Measurements from ENCODE around the gene PCBD1.

DNA sequence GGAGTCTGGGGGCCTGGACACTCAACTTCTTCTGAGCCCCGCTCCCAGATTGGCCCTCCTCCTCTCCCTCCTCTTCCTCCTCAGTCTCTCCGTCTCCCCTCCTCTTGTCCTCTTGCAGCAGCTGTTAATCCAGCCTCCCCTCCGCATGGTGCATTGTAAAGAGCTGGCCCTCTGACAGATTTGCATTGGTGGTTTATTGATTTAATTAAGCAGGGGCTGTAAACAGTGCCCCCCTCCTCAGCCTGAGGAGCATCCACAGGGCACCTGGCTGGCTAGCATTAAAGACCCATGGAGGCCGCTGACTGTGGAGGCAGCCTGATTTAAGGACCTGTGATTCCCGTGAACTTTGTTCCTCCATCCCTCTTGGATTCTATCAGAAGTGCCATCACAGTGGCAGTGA lies 28.9 kb upstream of the PCBD1 start:
- TF ChIP-seq, protein P1, sequence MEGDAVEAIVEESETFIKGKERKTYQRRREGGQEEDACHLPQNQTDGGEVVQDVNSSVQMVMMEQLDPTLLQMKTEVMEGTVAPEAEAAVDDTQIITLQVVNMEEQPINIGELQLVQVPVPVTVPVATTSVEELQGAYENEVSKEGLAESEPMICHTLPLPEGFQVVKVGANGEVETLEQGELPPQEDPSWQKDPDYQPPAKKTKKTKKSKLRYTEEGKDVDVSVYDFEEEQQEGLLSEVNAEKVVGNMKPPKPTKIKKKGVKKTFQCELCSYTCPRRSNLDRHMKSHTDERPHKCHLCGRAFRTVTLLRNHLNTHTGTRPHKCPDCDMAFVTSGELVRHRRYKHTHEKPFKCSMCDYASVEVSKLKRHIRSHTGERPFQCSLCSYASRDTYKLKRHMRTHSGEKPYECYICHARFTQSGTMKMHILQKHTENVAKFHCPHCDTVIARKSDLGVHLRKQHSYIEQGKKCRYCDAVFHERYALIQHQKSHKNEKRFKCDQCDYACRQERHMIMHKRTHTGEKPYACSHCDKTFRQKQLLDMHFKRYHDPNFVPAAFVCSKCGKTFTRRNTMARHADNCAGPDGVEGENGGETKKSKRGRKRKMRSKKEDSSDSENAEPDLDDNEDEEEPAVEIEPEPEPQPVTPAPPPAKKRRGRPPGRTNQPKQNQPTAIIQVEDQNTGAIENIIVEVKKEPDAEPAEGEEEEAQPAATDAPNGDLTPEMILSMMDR (IDR thresholded peaks at IDR 0.05; ENCODE audit: insufficient read depth, low read length), result no peak
- TF ChIP-seq POLR2AphosphoS5 (IDR thresholded peaks at IDR 0.05; ENCODE audit: low read depth) (no peak), SPI1 (IDR thresholded peaks at IDR 0.05; ENCODE audit: borderline replicate concordance, low read depth) (no peak)
